Endothelial cell of umbilical vein (primary cell): ENCODE data around the gene LCN12.

Source experiments
- EZH2 ChIP-seq: IDR thresholded peaks from 2 replicates; pipeline ENCODE4 v1.6.1; 2012; ENCODE audit warnings: borderline replicate concordance, low read depth, mild to moderate bottlenecking, moderate library complexity, low read length, inconsistent platforms; ENCODE audit not compliant: severe bottlenecking
- POLR2A ChIP-seq: IDR thresholded peaks from 2 replicates; pipeline ENCODE4 v1.6.1; 2012; ENCODE audit warnings: low read depth, mild to moderate bottlenecking, control low read depth, low read length
- POLR2AphosphoS5 ChIP-seq: IDR thresholded peaks from 2 replicates; pipeline ENCODE4 v1.6.1; 2012; ENCODE audit warnings: low read depth, mild to moderate bottlenecking, control low read depth, low read length, moderate library complexity; ENCODE audit not compliant: insufficient read depth
- TF ChIP-seq, protein P1 (sequence below), 2 donors: IDR thresholded peaks; 1 replicate in 1 of 2; 2 replicates in 1 of 2; pipeline ENCODE4 v1.5.1; 2011; ENCODE audit warnings: low read length in 2 of 2, mild to moderate bottlenecking in 2 of 2, moderate library complexity in 2 of 2, control low read depth in 1 of 2, inconsistent platforms in 1 of 2, low read depth in 1 of 2; ENCODE audit not compliant: insufficient read depth in 1 of 2; ENCODE audit errors: extremely low read depth in 1 of 2
- TF ChIP-seq, protein P2 (sequence below): IDR thresholded peaks from 2 replicates; pipeline ENCODE4 v1.6.1; 2011; ENCODE audit not compliant: insufficient read depth, insufficient read length

DNA sequence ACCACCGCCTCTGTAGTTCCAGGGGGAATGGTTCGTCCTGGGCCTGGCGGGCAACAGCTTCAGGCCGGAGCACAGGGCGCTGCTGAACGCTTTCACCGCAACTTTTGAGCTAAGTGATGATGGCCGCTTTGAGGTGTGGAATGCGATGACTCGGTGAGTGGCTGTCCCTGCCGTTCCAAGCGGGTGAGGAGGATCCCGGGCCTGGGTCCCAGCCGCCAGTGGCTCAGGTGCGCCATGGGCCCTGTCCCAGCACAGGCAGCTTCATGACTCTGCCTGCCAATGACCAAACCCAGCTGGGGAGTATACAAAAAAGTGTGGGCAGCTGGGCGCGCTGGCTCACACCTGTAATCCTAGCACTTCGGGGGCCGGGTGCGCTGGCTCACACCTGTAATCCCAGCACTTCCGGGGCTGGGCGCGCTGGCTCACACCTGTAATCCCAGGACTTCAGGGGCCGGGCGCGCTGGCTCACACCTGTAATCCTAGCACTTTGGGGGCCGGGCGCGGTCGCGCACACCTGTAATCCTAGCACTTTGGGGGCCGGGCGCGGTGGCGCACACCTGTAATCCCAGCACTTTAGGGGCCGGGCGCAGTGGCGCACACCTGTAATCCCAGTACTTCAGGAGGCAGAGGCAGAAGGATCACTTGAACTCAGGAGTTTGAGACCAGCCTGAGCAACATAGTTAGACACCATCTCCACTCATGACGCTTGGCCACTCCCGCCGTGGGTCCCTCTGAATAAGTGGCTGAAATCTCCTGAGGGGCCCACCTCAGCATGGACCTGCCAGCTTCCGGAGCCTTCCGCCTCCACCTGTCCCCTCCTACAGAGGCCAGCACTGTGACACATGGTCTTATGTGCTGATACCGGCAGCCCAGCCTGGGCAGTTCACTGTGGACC lies 1.1 kb downstream of the LCN12 start:
- TF ChIP-seq, protein P1, sequence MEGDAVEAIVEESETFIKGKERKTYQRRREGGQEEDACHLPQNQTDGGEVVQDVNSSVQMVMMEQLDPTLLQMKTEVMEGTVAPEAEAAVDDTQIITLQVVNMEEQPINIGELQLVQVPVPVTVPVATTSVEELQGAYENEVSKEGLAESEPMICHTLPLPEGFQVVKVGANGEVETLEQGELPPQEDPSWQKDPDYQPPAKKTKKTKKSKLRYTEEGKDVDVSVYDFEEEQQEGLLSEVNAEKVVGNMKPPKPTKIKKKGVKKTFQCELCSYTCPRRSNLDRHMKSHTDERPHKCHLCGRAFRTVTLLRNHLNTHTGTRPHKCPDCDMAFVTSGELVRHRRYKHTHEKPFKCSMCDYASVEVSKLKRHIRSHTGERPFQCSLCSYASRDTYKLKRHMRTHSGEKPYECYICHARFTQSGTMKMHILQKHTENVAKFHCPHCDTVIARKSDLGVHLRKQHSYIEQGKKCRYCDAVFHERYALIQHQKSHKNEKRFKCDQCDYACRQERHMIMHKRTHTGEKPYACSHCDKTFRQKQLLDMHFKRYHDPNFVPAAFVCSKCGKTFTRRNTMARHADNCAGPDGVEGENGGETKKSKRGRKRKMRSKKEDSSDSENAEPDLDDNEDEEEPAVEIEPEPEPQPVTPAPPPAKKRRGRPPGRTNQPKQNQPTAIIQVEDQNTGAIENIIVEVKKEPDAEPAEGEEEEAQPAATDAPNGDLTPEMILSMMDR (IDR thresholded peaks at IDR 0.05; ENCODE audit: extremely low read depth in 1 of 2, insufficient read depth in 1 of 2, low read depth in 1 of 2, low read length in 2 of 2), result no peak
- TF ChIP-seq POLR2A, result no peak
- TF ChIP-seq, protein P2, sequence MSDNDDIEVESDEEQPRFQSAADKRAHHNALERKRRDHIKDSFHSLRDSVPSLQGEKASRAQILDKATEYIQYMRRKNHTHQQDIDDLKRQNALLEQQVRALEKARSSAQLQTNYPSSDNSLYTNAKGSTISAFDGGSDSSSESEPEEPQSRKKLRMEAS, result no peak
- no peak for TF ChIP-seq EZH2
- TF ChIP-seq POLR2AphosphoS5, result no peak
